HepG2 (cell line): ENCODE results near the gene DLG2. TPM values are rescaled to one million over a fixed set of nuclear protein-coding genes. Genes with fewer than 3 reads are reported as not detected.

Experiments
- ATAC-seq: fragments of 200-7000 bp; cut with Tn5 transposase; 3 replicates; pipeline ENCODE4 v1.9.1; 2020; ENCODE audit warnings: mild to moderate bottlenecking, moderate library complexity
- BruUV-seq: library from RNA; stranded (reverse); fragments of 400-500 nt; replicated peaks from 2 replicates; lab custom pipeline; 2021; lab: Mats Ljungman, UMichigan
- CTCF ChIA-PET: fragments of 300-600 bp; formaldehyde crosslinking; extraction: SDS; loops from one replicate; lab custom pipeline; 2021; ENCODE audit warnings: low total read pairs, inconsistent platforms, low intra/inter-chr PET ratio; lab: Yijun Ruan, JAX
- POLR2A ChIA-PET: fragments of 350-600 bp; sonication (Branson Sonifier 250); formaldehyde crosslinking; loops from one replicate; lab custom pipeline; 2020; ENCODE audit warnings: antibody characterized with exemption, inconsistent platforms; lab: Yijun Ruan, JAX
- DNase-seq: peaks from one replicate; pipeline ENCODE4 v3.0.0-alpha.2; 2015; ENCODE audit warnings: low spot score
- FAIRE-seq: peaks from 3 replicates; lab custom pipeline; 2011; peaks lifted over from hg19 to GRCh38; lab: Jason Lieb, UNC
- H2AFZ ChIP-seq: one replicate; pipeline ENCODE4 v1.6.1; 2011; ENCODE audit warnings: low read length, inconsistent platforms
- H3K27ac ChIP-seq: fragments of 300-600 bp; 3 replicates; pipeline ENCODE4 v1.8.0; 2011; ENCODE audit warnings: mixed run types, mild to moderate bottlenecking, mixed read lengths, low read length, inconsistent platforms; ENCODE audit not compliant: insufficient read depth; ENCODE audit errors: extremely low read length
- H3K27me3 ChIP-seq, 2 experiments: fragments of 200-600 bp in 1 of 2; 2 replicates in 1 of 2; 3 replicates in 1 of 2; pipeline versions ENCODE4 v1.6.0 to v1.8.0; 2011; ENCODE audit warnings: low read length in 2 of 2, mild to moderate bottlenecking in 2 of 2, moderate library complexity in 2 of 2, inconsistent platforms in 1 of 2; ENCODE audit not compliant: insufficient read depth in 2 of 2, control insufficient read depth in 1 of 2
- H3K36me3 ChIP-seq, 2 experiments: fragments of 200-600 bp in 1 of 2; replicated peaks in 1 of 2; 2 replicates in 1 of 2; 3 replicates in 1 of 2; pipeline versions ENCODE4 v1.5.1 to v1.8.0; 2011; ENCODE audit warnings: low read length in 2 of 2, inconsistent platforms in 1 of 2; ENCODE audit not compliant: insufficient read depth in 2 of 2, control insufficient read depth in 1 of 2
- H3K4me1 ChIP-seq: 2 replicates; pipeline ENCODE4 v1.5.1; 2012; ENCODE audit warnings: low read length, inconsistent platforms; ENCODE audit not compliant: insufficient read depth
- H3K4me2 ChIP-seq: 2 replicates; pipeline ENCODE4 v1.6.0; 2011; ENCODE audit warnings: low read depth, low read length, inconsistent platforms
- H3K4me3 ChIP-seq, 3 experiments: fragments of 200-600 bp in 1 of 3; sonication (generic), shearing (Covaris generic) in 1 of 3; replicated peaks in 1 of 3; 2 replicates each; pipeline ENCODE4 v1.5.1; 2011 to 2016; ENCODE audit warnings: low read length in 3 of 3, inconsistent platforms in 2 of 3, low read depth in 2 of 3, mild to moderate bottlenecking in 2 of 3, control low read depth in 1 of 3, mixed read lengths in 1 of 3; ENCODE audit not compliant: insufficient read depth in 1 of 3
- H3K79me2 ChIP-seq: one replicate; pipeline ENCODE4 v1.6.1; 2011; ENCODE audit warnings: low read length, inconsistent platforms; ENCODE audit not compliant: insufficient read depth
- H3K9ac ChIP-seq: 2 replicates; pipeline ENCODE4 v1.6.0; 2011; ENCODE audit warnings: mild to moderate bottlenecking, low read depth, low read length, inconsistent platforms; ENCODE audit not compliant: insufficient read depth
- H3K9me3 ChIP-seq: 2 replicates; pipeline ENCODE4 v1.5.1; 2012; ENCODE audit warnings: mild to moderate bottlenecking, low read length
- H4K20me1 ChIP-seq: 2 replicates; pipeline ENCODE4 v1.6.0; 2011; ENCODE audit warnings: inconsistent platforms, mild to moderate bottlenecking, low read length, moderate library complexity; ENCODE audit not compliant: insufficient read depth
- HNRNPH1 ChIP-seq: fragments of 200-400 bp; formaldehyde crosslinking; optimal IDR thresholded peaks from 2 replicates; pipeline ENCODE3; 2017; ENCODE audit warnings: mild to moderate bottlenecking, low read depth, low read length
- KMT2A ChIP-seq: sonication (generic); formaldehyde crosslinking; IDR thresholded peaks from 2 replicates; pipeline ENCODE4 v1.4.0; 2020; ENCODE audit warnings: missing genetic modification reagents
- NCOA1 ChIP-seq: sonication (generic); formaldehyde crosslinking; IDR thresholded peaks from 2 replicates; pipeline ENCODE4 v1.9.0; 2021; ENCODE audit warnings: missing genetic modification reagents
- PCBP1 ChIP-seq: fragments of 200-400 bp; formaldehyde crosslinking; IDR thresholded peaks from 2 replicates; pipeline ENCODE4 v1.6.1; 2017; ENCODE audit warnings: mild to moderate bottlenecking, low read depth, low read length, borderline replicate concordance
- SAP130 ChIP-seq: IDR thresholded peaks from 2 replicates; pipeline ENCODE4 v1.6.1; 2016; ENCODE audit warnings: low read depth
- SPEN ChIP-seq: sonication (generic); formaldehyde crosslinking; IDR thresholded peaks from 2 replicates; pipeline ENCODE4 v1.5.1; 2020; ENCODE audit warnings: low read depth, mild to moderate bottlenecking, missing genetic modification reagents
- ZBTB42 ChIP-seq: sonication (generic); formaldehyde crosslinking; IDR thresholded peaks from 2 replicates; pipeline ENCODE4 v1.5.0; 2020; ENCODE audit warnings: mild to moderate bottlenecking, missing genetic modification reagents
- ZFP1 ChIP-seq: IDR thresholded peaks from 2 replicates; pipeline ENCODE4 v1.6.1; 2016
- ZHX1 ChIP-seq: sonication (generic); formaldehyde crosslinking; IDR thresholded peaks from 2 replicates; pipeline ENCODE4 v1.8.1; 2022; ENCODE audit warnings: low read depth, mild to moderate bottlenecking, missing genetic modification reagents
- ZNF260 ChIP-seq: sonication (generic); formaldehyde crosslinking; IDR thresholded peaks from 2 replicates; pipeline ENCODE4 v1.4.0; 2020; ENCODE audit warnings: missing genetic modification reagents, low read depth, mild to moderate bottlenecking, borderline replicate concordance
- WGBS: methylation state at CpG from one replicate; pipeline ENCODE4 v1.1.6; 2017; ENCODE audit warnings: low lambda C conversion rate; 5-methylcytosine and 5-hydroxymethylcytosine counted together
- in situ Hi-C: cut with HindIII; loops from 2 replicates; pipeline ENCODE4 v1.10.0; 2017; ENCODE audit warnings: low pct_unique_long_range_greater_than_20kb; ENCODE audit not compliant: extremely low pct_ligation_motif_present
- intact Hi-C: fragments of 100-400 bp; cut with micrococcal nuclease; formaldehyde crosslinking; loops from one replicate; pipeline ENCODE4 v1.10.0; 2022; ENCODE audit not compliant: unreplicated experiment
- polyA plus RNA-seq, 8 experiments: library from polyadenylated mRNA; depleted of rRNA in 3 of 8; stranded (reverse) in 7 of 8; unstranded in 1 of 8; fragments of >200 nt; fragmentation: Illumina TruSeq in 4 of 8; extraction: Trizol in 4 of 8; gene quantifications; 2 replicates each; pipeline versions ENCODE4 v1.2.1 to v1.2.3, GENCODE V29; 2011 to 2016; ENCODE audit warnings: low read depth in 4 of 8, missing spikeins in 1 of 8, mixed read lengths in 1 of 8; ENCODE audit not compliant: insufficient read depth in 1 of 8
- total RNA-seq, 5 experiments: library from RNA; depleted of rRNA; stranded (reverse); fragments of >200 nt; fragmentation: Illumina TruSeq; extraction: Trizol; gene quantifications; 2 replicates each; pipeline ENCODE4 v1.2.3, GENCODE V29; 2016; ENCODE audit warnings: low read depth in 1 of 5
- TF ChIP-seq, protein P1 (sequence below), 2 experiments: IDR thresholded peaks; 2 replicates each; pipeline ENCODE4 v1.6.1; 2011 to 2012; ENCODE audit warnings: low read length in 2 of 2, borderline replicate concordance in 1 of 2, low read depth in 1 of 2, mild to moderate bottlenecking in 1 of 2, moderate library complexity in 1 of 2
- TF ChIP-seq, protein P2 (sequence below): fragments of 450-650 bp; IDR thresholded peaks from 2 replicates; pipeline ENCODE4 v1.6.1; 2017; ENCODE audit warnings: mild to moderate bottlenecking

DLG2 gene
- total and polyA plus RNA-seq, 2 of the 13 experiments (the other 11 are each of a cell fraction or from before 2014, with no cell fraction given), result 0.46 to 1.0 TPM

GRCh38 chr11:85530634-85531033, 96.5 kb downstream of the DLG2 start:
- Histone ChIP-seq H3K27me3 (no peaks in the 10 kb centered on the region), H2AFZ (no peak overlapping the region), H3K9me3 (peaks cover 5% of the 10 kb centered on the region), H3K4me3 (no peak overlapping the region), H3K4me1 (no peaks in the 10 kb centered on the region), H3K36me3 (no peaks in the 10 kb centered on the region), H3K4me2 (no peak overlapping the region), H4K20me1 (no peaks in the 10 kb centered on the region), H3K79me2 (no peaks in the 10 kb centered on the region), H3K9ac (no peak overlapping the region), H3K27ac (no peak overlapping the region)
- TF ChIP-seq, protein P1, sequence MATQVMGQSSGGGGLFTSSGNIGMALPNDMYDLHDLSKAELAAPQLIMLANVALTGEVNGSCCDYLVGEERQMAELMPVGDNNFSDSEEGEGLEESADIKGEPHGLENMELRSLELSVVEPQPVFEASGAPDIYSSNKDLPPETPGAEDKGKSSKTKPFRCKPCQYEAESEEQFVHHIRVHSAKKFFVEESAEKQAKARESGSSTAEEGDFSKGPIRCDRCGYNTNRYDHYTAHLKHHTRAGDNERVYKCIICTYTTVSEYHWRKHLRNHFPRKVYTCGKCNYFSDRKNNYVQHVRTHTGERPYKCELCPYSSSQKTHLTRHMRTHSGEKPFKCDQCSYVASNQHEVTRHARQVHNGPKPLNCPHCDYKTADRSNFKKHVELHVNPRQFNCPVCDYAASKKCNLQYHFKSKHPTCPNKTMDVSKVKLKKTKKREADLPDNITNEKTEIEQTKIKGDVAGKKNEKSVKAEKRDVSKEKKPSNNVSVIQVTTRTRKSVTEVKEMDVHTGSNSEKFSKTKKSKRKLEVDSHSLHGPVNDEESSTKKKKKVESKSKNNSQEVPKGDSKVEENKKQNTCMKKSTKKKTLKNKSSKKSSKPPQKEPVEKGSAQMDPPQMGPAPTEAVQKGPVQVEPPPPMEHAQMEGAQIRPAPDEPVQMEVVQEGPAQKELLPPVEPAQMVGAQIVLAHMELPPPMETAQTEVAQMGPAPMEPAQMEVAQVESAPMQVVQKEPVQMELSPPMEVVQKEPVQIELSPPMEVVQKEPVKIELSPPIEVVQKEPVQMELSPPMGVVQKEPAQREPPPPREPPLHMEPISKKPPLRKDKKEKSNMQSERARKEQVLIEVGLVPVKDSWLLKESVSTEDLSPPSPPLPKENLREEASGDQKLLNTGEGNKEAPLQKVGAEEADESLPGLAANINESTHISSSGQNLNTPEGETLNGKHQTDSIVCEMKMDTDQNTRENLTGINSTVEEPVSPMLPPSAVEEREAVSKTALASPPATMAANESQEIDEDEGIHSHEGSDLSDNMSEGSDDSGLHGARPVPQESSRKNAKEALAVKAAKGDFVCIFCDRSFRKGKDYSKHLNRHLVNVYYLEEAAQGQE (IDR thresholded peaks at IDR 0.05; ENCODE audit: borderline replicate concordance in 1 of 2, low read depth in 1 of 2, low read length in 2 of 2), result no peak
- TF ChIP-seq ZFP1 (CRISPR knock-in tag) (no peak), HNRNPH1 (no peak), NCOA1 (CRISPR knock-in tag) (no peak), KMT2A (no peak), ZHX1 (CRISPR knock-in tag) (no peak), SAP130 (CRISPR knock-in tag) (no peak), ZNF260 (no peak), ZBTB42 (CRISPR knock-in tag) (no peak), PCBP1 (no peak), SPEN (no peak)
- TF ChIP-seq, protein P2, sequence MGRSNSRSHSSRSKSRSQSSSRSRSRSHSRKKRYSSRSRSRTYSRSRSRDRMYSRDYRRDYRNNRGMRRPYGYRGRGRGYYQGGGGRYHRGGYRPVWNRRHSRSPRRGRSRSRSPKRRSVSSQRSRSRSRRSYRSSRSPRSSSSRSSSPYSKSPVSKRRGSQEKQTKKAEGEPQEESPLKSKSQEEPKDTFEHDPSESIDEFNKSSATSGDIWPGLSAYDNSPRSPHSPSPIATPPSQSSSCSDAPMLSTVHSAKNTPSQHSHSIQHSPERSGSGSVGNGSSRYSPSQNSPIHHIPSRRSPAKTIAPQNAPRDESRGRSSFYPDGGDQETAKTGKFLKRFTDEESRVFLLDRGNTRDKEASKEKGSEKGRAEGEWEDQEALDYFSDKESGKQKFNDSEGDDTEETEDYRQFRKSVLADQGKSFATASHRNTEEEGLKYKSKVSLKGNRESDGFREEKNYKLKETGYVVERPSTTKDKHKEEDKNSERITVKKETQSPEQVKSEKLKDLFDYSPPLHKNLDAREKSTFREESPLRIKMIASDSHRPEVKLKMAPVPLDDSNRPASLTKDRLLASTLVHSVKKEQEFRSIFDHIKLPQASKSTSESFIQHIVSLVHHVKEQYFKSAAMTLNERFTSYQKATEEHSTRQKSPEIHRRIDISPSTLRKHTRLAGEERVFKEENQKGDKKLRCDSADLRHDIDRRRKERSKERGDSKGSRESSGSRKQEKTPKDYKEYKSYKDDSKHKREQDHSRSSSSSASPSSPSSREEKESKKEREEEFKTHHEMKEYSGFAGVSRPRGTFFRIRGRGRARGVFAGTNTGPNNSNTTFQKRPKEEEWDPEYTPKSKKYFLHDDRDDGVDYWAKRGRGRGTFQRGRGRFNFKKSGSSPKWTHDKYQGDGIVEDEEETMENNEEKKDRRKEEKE, result no peak
- ChIA-PET POLR2A (no interaction called here), CTCF (no interaction called here)
- DNase-seq (no peak), ATAC-seq (no peak), FAIRE-seq (no peak)
- intact Hi-C loops, result no loop called here
- in situ Hi-C loops, result no loop called here
- no TSS peak for BruUV-seq
- WGBS, result 5% methylated on average over 1 of the region's 1 CpG
